GM19324 (cell line): ENCODE data around the gene BMAL1.
"Not testable (repeated sequence)": the region's sequence is repeated elsewhere in the genome, so short reads cannot be mapped to it uniquely, and the experiment has no call there.

Source experiments
- ATAC-seq: cut with Tn5 transposase; IDR thresholded peaks from one replicate; pipeline ENCODE4 v1.9.1; 2021; ENCODE audit warnings: mild to moderate bottlenecking, moderate library complexity; ENCODE audit not compliant: unreplicated experiment, low FRiP score

BMAL1 gene

DNA sequence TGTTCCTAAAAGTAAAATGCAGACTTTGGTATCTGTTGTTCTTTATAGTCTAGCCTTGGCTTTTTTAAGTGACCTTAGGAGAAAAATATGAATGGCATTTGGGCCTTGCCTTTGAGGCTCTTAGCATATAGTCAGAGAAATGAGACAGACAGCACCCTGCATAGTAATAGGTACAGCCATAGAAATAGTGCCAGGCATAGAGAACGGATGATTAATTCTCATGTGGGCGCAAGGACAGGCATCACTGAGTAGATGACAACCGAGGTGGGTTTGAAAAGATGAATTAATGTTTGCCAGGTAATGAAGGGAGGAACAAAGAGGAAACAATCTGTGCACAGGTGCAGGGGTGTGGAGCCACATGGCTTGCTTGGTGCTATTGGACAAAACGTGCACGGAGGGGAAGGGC, 90.5 kb downstream of the BMAL1 start:
- no peak for ATAC-seq

DNA sequence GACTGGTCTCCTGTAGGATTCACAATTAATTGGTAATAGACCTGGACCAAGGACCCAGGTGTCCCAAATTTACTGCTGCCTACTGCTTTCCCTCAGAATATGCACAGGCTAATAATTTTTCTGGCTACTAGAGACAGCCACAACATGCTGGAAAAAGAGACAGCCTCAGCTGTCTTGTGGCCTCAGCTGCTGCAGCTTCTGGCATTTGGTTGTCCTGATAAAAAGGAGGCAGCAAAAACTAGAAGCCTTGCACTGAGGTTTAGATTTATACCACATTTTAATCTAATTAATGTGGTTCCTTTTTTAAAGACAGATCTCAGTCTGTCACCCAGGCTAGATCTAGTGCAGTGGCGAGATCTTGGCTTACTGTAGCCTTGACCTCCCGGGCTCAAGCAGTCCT, 95.6 kb downstream of the BMAL1 start:
- ATAC-seq: no peak

DNA sequence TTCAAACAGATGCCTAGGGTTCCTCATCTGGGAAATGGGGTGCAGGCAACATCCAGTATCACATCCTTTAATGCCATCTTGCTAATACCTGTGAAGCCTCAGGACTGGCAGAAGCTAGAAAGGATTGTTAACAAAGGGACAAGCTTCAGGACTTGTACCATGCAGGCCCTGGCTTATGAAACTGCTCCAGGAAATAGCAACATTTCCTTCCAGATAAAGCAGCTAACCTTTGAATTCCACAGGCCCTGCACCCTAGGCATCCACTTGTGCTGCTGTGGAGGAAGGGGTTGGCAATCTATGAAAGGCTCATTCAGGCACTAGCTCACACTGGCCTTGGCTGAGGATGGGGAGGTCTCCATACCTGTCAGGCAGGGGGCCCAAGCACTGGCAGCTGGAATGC, 98.2 kb downstream of the BMAL1 start:
- no peak for ATAC-seq

DNA sequence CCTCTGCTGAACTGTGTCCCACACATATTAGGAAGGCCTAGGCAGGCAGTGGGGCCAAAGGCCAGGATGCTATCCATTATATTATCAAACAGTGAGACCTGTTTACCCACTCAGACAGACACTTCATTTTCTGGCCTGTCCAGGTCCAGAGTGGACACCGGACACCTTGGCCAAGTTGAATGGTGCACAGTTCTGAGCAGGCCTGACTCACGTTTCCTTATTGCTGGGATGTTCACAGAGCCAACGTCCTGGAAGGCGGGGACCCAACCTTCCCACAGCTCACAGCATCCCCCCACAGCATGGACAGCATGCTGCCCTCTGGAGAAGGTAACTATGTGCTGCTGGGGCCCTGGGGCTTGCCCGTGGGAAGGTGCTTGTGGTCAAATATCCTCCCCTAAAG, 98.8 kb downstream of the BMAL1 start:
- no peak for ATAC-seq

DNA sequence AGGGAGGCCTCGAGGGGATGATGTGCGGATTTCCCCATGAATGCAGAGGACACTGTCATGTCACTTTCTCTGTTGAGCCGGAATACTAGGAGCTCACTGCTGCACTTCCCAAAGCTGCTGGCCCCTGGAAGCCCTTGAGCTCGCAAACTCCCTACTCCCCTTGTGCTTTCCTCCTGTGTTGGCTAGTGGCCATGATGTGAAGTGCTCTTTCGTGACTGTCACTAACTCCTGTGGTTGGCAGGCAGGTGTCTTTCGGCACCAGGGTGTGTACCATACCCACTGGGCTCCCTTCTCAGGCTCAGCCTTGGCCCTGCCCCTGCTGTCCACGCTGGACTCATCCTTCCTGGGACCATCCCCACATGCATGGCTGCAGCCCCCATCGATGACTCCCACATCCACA, 99.2 kb downstream of the BMAL1 start:
- ATAC-seq: no peak

DNA sequence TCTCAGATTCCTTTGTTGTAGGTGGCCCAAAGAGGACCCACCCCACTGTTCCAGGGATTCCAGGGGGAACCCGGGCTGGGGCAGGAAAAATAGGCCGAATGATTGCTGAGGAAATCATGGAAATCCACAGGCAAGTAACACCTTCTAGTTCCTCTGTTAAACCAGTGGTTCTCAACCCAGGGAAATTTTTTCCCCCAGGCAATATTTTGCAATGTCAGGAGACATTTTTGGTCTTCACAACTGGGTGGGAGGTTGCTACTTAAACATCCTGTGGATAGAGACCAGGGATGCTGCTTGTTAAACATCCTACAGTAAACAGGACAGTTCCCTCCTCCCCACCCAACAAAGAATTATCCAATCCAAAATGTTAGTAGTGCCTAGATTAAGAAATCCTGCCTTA, 100.7 kb downstream of the BMAL1 start:
- ATAC-seq: no peak

DNA sequence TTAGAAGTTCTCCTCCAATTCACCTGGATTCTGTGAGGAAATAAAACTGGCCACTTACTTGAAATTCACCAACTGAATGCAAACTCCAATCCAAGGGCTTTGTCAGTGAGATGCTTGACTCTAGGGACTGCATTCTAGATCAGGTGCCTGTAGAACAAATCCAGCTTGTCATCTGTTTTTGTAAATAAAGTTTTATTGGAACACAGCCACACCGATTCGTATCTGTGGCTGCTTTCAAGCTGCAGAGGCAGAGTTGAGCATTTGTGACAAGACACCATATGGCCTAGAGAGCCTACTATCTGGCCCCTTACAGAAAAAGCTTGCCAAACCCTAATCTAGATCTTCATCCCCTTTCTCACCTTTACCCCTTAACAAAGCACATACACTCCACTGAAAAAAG, 103.1 kb downstream of the BMAL1 start:
- no peak for ATAC-seq

DNA sequence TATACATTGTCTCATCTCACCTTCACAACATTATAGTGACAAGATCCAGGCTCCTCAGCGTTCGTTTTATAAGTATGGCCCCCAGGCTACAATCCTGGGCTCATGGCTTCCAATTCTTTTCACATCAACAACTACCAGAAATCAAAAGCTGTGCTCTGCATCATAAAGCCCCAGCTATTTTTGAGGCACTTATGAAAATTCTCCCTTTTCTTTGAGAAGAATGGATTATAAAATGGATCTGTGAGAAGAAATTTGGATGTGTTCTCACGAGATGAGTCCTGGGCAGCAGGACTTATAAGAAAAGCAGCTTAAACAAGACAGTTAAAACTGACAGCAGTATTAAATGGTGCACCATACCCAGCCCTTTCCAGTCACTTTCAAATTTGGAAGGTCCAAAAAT, 105.2 kb downstream of the BMAL1 start:
- no peak for ATAC-seq

DNA sequence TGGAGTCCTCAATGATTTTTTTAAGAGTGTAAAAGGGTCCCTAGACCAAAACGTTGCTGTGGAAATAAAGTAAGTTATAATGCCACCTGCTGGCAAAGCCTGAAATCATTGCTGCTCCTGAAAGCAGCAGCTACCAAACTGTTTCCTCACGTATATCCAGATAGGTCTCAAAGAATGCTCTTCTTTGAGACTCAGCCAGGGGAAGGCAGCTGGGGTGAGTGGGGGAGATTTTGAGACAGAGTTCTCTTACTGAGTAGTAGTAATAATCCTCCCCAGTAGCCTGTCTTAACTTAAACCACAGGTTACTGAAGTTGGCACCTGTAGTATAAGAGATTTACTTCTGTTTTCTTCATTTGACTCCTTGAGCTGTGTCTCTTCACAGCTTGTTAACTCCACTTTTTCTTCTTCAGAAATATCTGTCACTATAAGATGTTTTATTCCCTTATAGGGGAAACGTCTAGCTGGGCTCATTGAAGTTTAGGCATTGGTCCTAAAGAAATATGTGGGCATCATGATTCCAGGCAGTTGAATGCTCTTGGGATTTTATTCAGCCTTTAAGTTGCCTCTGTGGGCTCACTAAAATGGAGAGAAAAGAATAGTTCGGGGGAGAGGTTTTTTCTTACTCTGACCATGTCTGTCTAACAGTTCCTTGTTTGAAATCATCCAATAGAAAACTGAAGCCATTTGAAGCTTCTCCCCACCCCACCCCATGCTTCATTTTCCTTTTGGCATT, 107.5 kb downstream of the BMAL1 start:
- no peak for ATAC-seq

DNA sequence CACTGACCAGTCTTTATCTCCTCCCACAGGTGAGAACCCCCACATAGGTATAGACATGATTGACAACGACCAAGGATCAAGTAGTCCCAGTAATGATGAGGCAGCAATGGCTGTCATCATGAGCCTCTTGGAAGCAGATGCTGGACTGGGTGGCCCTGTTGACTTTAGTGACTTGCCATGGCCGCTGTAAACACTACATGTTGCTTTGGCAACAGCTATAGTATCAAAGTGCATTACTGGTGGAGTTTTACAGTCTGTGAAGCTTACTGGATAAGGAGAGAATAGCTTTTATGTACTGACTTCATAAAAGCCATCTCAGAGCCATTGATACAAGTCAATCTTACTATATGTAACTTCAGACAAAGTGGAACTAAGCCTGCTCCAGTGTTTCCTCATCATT, 109.0 kb downstream of the BMAL1 start:
- ATAC-seq: no peak

DNA sequence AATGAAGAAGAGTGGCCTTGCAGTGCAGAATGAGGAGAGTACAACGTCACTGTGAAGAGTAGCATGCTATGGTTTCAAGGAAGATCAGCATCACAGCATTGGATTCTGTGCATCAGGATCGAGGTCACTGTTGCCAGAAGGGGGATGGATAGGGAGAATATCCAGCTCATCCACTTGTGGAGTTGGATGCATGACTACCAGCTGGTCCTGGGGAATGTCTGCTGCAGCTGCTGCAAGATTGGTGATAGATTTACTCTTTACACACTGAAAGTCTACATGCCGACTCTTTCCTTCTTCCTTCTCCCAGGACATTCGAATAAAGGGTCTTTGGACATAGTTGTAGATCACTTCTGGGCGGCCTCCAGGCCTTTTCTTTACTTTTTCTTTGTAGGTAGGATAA, 111.2 kb downstream of the BMAL1 start:
- ATAC-seq: no peak

DNA sequence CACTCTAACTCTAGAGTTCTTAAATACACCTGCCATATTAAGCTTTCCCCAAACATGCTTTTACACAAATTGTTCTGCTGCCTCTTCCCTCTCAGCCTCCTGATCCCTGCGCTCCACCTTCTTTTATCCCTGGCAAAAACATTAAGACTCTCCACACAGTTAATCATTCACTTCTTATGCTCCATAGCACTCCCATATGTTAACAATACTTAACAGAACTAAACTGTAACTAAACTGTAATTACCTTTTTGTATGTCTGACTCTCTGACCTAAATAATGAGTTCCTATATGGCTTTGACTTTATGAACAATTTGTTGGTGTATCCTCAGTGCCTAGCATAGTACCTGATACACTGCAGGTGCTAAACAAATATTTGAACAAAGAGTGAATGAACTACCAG, 113.6 kb downstream of the BMAL1 start:
- ATAC-seq: no peak

DNA sequence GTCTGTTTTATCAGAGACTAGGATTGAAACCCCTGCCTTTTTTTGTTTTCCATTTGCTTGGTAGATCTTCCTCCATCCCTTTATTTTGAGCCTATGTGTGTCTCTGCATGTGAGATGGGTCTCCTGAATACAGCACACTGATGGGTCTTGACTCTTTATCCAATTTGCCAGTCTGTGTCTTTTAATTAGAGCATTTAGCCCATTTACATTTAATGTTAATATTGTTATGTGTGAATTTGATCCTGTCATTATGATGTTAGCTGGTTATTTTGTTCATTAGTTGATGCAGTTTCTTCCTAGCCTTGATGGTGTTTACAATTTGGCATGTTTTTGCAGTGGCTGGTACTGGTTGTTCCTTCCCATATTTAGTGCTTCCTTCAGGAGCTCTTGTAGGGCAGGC, 120.7 kb downstream of the BMAL1 start:
- ATAC-seq: not testable (repeated sequence)

DNA sequence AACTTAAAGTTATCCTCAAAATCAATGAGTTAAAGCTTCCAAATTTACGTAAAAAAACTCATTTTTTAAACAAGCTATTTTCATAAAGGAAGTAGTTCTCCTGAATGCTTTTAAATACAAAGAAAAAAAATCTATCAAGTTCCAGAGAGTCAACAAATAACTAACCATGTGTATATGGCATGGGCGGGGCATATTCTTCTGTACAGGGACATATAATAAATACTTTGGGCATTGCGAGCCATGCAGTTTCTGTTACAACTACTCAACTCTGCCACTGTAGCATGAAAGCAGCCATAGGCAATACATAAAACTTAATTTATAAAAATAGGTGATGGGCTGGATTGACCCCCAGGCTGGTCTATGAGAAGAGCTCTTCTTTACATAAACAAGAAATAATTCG, 127.6 kb downstream of the BMAL1 start:
- ATAC-seq: no peak

DNA sequence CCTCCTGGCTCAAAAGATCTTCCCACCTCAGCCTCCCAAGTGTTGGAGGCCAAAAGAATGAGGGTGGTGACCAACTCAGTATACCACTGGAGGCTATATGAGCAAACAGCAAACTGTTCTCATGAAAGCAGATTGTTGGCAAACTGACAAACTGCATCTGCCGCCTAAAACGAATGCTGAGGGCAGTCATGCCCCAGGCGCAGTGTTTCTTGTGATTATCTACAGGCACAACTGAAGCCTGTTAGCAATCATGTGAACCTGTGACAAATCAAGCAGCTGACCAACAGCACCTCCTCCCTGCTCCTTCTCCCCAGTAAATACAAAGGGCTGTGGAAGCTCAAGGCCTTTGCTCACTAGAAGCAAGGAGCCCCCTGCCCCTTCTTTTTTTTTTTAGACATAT, 137.6 kb downstream of the BMAL1 start:
- no peak for ATAC-seq

DNA sequence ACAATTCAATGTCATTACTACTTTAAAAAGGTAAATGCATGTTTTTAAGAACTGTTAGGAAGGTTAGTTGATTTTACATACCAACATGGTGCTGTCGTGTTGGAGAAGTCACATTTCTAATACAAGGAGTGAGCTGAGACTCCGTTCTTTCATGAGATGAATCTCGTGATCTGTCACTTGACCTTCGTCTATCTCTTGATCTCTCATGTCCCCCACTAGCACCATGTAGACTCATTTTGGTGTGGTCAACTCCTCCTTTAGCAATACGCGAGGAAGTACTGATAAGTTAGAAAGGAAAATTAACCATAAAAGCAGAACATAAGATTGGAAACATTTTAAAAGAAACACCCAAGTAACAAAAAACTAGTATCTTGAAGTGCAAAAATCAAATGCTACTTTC, 144.0 kb downstream of the BMAL1 start:
- no peak for ATAC-seq

DNA sequence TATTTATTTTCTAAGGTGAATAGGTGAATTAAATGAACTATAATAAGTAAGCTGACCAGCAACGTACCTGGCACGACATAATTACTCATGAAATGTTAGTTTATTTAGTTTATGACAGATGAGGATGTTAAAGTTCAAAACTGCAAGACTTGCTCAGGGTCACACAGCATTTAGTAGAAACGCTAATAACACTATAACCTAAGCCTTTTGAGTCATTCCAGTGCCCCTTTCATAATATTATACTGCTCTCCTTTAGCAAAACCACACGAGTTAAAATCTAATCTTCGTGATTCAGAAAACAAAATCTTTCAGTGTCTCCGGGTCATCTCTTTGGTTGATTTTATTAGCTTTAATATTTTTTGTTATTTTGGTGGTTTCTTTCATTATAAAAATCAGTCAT, 145.8 kb downstream of the BMAL1 start:
- no peak for ATAC-seq

DNA sequence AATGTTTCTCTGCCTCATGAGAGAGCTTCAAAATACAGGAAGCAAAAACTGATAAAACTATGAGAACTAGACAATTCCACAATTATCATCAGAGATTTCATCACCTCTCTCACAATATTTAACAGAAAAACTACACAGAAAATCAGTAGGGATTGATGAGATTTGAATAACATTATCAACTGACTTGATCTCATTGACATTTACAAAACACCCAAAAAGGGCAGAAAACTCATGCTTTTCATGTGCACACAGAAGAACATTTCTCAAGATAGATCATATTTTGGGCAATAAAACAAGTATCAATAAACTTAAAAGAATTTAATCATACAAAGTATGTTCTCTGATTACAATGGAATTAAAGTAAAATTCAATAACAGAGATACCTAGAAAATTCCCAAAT, 149.8 kb downstream of the BMAL1 start:
- no peak for ATAC-seq

DNA sequence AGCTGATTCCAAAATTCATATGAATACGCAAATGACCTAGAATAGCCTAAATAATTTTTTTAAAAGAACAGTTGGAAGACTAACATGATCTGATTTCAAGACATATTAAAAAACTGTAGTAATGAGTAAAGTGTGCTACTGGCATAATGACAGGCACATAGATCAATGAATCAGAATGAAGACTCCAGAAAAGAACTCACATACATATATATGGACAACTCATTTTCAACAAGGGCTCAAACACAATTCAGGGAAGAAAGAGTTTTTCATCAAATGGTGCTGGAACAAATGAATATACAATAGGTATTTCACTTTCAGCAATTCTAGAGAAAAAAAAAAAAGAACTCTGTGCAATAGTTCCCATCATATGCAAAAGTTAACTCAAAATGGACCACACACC, 151.7 kb downstream of the BMAL1 start:
- ATAC-seq: no peak

DNA sequence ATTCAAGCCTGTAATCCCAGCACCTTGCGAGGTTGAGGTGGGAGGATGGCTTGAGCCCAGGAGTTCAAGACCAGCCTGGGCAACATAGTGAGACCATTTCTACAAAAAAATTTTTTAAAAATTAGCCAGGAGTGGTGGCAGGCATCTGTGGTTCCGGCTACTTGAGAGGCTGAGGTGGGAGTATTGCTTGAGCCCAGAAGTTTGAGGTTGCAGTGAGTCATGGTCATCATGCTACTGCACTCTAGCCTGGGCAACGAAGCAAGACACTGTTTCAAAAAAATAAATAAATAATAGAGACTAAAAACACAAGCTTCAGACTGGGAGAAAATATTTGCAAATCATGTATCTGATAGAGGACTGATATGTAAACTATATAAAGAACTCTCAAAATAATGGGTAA, 152.2 kb downstream of the BMAL1 start:
- no peak for ATAC-seq

DNA sequence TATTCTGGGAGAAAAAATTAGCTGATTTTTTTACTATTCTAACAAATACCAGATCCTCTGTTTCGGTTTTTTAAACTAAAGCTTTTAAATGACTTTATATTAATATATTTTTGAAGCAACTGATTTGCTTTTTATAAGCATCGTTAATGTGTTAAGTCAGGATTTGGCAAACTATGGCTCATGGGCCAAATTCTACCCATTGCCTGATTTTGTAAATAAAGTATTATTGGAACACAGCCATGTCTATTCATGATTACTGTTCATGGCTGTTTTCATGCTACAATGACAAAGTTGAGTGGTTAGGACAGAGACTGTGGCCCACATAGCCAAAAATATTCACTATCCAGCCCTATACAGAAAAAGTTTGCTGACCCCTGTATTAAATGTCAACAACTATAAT, 155.8 kb downstream of the BMAL1 start:
- ATAC-seq: no peak

DNA sequence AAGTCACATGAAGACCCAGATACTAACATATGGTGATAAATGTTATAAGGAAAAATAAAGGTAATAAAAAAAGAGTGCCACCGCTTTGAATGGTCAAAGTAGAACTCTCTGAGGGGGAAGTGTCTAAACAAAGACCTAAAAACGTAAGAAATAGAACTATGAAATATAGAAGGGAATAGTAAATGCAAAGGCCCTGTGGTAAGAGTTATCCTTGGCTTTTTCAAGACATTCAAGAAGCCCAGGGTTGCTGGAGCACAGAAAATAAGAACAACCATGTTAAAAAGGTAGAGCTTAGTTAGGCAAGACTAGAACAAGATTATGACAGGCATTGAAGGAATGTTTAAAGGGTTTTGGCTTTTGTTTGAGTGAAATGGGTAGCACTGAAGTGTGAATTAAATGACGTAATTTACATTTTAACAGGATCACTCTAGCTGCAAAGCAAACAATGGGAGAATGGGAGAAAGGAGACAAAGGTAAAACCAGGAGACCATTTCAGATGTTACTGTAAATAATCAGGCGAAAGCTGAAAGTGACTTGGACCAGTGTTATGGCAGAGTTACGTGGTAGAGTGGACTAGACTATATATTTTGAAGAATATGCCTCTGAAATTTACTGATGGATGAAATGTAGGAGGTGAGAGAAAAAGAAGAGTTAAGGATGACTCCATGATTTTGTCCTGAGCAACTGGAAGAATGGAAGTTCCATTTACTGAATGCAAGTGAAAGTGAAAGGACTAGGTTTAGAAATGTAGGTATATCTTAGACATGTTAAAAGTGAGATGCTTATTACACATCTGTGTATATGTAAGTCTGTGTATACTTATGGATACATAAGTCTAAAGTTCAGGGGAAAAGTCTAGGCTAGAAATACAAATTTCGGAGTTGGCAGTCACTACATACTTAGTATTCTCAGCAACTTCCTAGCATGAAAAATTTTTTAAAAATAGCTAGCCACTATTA, 156.9 kb downstream of the BMAL1 start:
- ATAC-seq: no peak
